ENCODE results near the gene TLX3.
"Not testable (repeated sequence)": the region's sequence is repeated elsewhere in the genome, so short reads cannot be mapped to it uniquely, and the experiment has no call there.

Gene TLX3

DNA sequence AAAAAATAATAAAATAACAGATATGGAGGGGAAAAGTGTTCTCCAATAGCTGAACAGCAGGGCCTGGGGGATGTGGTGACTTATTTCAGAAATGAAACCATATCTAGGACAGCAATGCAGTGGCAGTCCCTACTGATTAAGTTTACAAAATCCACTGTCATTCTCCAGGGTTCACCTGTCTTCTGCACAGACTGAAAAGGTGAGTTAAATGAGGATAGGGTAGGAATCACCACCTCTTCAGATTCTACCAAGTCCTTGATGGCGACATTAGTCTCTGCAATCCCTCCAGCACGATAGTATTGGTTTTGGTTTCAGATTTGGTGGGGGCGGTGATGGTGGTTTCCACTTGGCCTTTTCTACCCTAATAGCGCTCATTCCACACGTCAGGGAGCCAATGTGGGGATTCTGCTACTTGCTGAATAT lies 46.3 kb downstream of the TLX3 start:
- no peak for TF ChIP-seq BACH2 (CRISPR knock-in tag; IDR thresholded peaks at IDR 0.05; ENCODE audit: borderline replicate concordance)
- no peak for TF ChIP-seq SNAI2 (CRISPR knock-in tag; IDR thresholded peaks at IDR 0.05)
- TF ChIP-seq GLIS3 (CRISPR knock-in tag; IDR thresholded peaks at IDR 0.05) = no peak
- no peak for TF ChIP-seq ARNTL (CRISPR knock-in tag; IDR thresholded peaks at IDR 0.05; ENCODE audit: borderline replicate concordance, low read depth)
- TF ChIP-seq, protein P1, sequence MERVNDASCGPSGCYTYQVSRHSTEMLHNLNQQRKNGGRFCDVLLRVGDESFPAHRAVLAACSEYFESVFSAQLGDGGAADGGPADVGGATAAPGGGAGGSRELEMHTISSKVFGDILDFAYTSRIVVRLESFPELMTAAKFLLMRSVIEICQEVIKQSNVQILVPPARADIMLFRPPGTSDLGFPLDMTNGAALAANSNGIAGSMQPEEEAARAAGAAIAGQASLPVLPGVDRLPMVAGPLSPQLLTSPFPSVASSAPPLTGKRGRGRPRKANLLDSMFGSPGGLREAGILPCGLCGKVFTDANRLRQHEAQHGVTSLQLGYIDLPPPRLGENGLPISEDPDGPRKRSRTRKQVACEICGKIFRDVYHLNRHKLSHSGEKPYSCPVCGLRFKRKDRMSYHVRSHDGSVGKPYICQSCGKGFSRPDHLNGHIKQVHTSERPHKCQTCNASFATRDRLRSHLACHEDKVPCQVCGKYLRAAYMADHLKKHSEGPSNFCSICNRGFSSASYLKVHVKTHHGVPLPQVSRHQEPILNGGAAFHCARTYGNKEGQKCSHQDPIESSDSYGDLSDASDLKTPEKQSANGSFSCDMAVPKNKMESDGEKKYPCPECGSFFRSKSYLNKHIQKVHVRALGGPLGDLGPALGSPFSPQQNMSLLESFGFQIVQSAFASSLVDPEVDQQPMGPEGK (CRISPR knock-in tag; IDR thresholded peaks at IDR 0.05; ENCODE audit: borderline replicate concordance) = no peak
- no peak for TF ChIP-seq ISL1 (CRISPR knock-in tag; IDR thresholded peaks at IDR 0.05)
- no peak for TF ChIP-seq ZNF70 (CRISPR knock-in tag; IDR thresholded peaks at IDR 0.05)
- TF ChIP-seq ZC3H10 (CRISPR knock-in tag; IDR thresholded peaks at IDR 0.05) = no peak
- TF ChIP-seq, protein P2, sequence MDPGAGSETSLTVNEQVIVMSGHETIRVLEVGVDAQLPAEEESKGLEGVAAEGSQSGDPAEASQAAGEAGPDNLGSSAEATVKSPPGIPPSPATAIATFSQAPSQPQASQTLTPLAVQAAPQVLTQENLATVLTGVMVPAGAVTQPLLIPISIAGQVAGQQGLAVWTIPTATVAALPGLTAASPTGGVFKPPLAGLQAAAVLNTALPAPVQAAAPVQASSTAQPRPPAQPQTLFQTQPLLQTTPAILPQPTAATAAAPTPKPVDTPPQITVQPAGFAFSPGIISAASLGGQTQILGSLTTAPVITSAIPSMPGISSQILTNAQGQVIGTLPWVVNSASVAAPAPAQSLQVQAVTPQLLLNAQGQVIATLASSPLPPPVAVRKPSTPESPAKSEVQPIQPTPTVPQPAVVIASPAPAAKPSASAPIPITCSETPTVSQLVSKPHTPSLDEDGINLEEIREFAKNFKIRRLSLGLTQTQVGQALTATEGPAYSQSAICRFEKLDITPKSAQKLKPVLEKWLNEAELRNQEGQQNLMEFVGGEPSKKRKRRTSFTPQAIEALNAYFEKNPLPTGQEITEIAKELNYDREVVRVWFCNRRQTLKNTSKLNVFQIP (CRISPR knock-in tag; IDR thresholded peaks at IDR 0.05; ENCODE audit: borderline replicate concordance, low read depth) = no peak
- TF ChIP-seq TOX (CRISPR knock-in tag; IDR thresholded peaks at IDR 0.05; ENCODE audit: borderline replicate concordance) = no peak
- TF ChIP-seq ZFP3 (CRISPR knock-in tag; IDR thresholded peaks at IDR 0.05) = no peak
- TF ChIP-seq TCF4 (CRISPR knock-in tag; IDR thresholded peaks at IDR 0.05; ENCODE audit: borderline replicate concordance) = no peak
- TF ChIP-seq ESRRG (CRISPR knock-in tag; IDR thresholded peaks at IDR 0.05) = no peak
- TF ChIP-seq ZNF8 (CRISPR knock-in tag; IDR thresholded peaks at IDR 0.05) = no peak
- no peak for TF ChIP-seq CSDC2 (CRISPR knock-in tag; IDR thresholded peaks at IDR 0.05)
- no peak for TF ChIP-seq PPARA (CRISPR knock-in tag; IDR thresholded peaks at IDR 0.05; ENCODE audit: borderline replicate concordance)
- no peak for ATAC-seq

DNA sequence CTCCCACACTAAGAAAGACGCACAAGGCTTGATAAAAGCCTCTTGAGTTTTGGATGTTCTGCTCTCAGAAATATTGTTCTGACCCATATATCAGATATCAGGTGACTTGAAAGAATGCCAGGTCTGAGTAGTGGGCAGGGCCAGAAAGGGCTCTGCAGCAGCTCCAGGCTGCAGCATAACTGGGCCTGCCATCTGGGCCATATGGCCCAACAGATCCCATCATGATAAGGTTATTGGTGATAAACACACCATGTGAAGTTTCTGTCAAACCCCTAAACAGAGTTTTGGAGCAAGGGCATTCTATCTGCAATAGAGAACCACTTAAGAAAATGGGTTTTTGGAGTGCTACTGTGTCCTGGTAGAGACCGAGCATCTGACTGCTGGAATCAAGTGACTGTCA lies 48.8 kb downstream of the TLX3 start:
- no peak for ATAC-seq
- TF ChIP-seq ZC3H10 (CRISPR knock-in tag; IDR thresholded peaks at IDR 0.05) (no peak), ISL1 (CRISPR knock-in tag; IDR thresholded peaks at IDR 0.05) (no peak), OSR1 (CRISPR knock-in tag; IDR thresholded peaks at IDR 0.05) (no peak), ZNF565 (CRISPR knock-in tag; conservative IDR thresholded peaks at IDR 0.05; ENCODE audit: low read depth) (no peak), SNAI2 (CRISPR knock-in tag; IDR thresholded peaks at IDR 0.05) (no peak), ZNF8 (CRISPR knock-in tag; IDR thresholded peaks at IDR 0.05) (no peak), ZFP3 (CRISPR knock-in tag; IDR thresholded peaks at IDR 0.05) (no peak), ZFP30 (CRISPR knock-in tag; IDR thresholded peaks at IDR 0.05) (no peak), GLIS3 (CRISPR knock-in tag; IDR thresholded peaks at IDR 0.05) (no peak), PPARA (CRISPR knock-in tag; IDR thresholded peaks at IDR 0.05; ENCODE audit: borderline replicate concordance) (no peak)
- TF ChIP-seq, protein P1 (CRISPR knock-in tag; IDR thresholded peaks at IDR 0.05; ENCODE audit: borderline replicate concordance) = no peak
- TF ChIP-seq, protein P3, sequence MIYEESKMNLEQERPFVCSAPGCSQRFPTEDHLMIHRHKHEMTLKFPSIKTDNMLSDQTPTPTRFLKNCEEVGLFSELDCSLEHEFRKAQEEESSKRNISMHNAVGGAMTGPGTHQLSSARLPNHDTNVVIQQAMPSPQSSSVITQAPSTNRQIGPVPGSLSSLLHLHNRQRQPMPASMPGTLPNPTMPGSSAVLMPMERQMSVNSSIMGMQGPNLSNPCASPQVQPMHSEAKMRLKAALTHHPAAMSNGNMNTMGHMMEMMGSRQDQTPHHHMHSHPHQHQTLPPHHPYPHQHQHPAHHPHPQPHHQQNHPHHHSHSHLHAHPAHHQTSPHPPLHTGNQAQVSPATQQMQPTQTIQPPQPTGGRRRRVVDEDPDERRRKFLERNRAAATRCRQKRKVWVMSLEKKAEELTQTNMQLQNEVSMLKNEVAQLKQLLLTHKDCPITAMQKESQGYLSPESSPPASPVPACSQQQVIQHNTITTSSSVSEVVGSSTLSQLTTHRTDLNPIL (CRISPR knock-in tag; IDR thresholded peaks at IDR 0.05; ENCODE audit: low read depth) = no peak

DNA sequence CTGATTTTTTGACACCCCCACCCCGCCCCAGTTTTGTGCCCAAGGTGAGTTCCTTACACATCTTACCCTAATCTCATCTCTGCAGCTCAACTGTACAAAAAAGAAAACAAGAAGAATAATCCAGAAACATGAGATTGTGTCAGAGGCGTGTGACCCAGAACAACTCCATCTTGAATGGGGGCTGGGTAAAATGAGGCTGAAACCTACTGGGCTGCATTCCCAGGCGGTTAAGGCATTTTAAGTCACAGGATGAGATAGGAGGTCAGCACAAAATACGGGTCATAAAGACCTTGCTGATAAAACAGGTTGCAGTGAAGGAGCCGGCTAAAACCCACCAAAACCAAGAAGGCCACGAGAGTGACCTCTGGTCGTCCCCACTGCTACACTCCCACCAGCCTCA lies 52.1 kb downstream of the TLX3 start:
- not testable (repeated sequence) for ATAC-seq
